ENCODE data around the gene ZNF407.
A peak's percentile ranks its signal among the peaks of the same experiment; 100 is the strongest.

ZNF407 gene

DNA sequence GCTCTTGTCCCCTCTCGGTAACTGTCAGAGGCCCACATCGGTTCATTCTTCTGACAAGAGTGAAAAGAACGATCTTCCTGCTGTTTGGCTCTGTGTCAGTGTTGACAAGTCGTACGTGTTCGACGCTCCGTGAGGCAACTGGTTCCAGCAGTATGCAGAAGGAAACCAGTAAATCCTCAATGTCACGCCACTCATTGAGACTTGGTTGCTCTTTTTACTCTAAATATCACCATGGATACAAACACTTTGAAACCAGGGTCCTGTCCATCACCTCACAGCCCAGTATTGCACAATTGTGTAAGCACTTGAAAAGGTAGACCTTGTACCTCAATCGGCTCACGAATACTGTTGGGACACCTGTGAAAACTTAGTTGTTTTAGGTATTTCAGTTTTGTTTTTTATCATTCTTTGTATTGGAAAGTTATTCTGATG lies 136.4 kb downstream of the ZNF407 start:
- DNase-seq: no peak

- DNase-seq: no peak
Observed at GRCh38 chr18:74739926-74740325, 142.3 kb downstream of the ZNF407 start.

DNA sequence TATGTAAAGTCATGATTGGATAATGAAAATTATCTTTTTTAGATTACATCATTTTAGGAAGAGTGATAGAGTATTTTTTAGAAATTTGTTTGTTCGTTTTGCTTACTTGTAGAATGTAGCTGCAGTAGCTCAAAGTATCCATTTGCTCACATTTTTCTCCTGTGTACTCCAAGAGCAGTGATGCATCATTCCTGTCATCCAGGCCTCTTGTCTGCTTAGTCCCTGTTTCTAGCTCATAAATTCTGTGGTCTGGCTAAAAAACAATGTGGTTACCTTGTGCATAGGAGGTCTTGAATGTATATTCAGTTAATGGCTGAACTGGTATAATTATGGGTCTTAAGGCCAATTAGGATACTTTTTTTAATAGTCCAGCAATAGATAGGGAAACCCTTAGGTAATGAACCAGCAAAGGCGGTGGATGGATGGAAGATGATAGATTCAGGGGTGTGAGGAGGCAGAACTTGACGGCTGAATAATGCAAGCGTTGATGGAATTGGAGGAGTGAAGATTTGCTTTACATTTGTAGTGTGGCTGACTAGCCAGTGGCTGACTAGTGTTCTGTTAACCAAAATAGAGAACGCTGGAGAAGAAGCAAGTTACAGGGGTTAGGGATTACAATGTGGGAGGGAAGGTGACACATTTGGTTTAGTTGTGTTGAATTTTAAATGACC lies 145.0 kb downstream of the ZNF407 start:
- DNase-seq: no peak

DNA sequence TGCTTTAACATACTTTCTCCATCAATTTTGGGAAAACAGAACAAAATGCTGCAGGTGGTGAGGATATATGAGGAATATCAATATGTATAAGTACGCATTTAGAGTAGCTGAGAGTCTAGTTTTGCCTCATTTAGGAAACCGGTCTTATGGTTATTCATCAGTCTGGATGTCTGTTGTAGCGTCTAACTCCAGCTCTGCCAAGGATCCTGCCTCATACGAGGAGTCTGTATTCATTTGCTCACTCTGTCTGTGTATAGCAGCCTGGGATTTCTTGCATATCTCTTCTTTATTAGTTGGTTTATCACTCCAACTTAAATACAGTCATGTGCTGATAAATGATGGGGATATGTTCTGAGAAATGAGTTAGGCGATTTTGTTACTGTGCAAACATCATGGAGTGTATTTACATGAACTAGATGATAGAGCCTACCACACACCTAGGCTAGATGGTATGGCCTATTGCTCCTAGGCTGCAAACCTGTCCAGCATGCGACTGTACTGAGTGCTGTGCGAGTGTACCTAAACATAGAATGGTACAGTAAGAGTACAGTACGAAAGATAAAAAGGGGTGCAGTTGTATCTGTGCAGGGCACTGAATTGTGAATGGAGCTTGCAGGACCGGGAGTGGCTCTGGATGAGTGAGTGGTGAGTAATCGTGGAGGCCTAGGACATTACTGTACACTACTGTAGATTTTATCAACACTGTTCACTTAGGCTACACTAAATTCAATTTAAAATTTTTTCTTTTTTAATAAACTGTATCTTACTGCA lies 148.1 kb downstream of the ZNF407 start:
- no peak for DNase-seq

- DNase-seq: no peak
Observed at GRCh38 chr18:74748809-74749208, 151.1 kb downstream of the ZNF407 start.

GRCh38 chr18:74758995-74759394 lies 161.3 kb downstream of the ZNF407 start:
- no peak for DNase-seq

DNA sequence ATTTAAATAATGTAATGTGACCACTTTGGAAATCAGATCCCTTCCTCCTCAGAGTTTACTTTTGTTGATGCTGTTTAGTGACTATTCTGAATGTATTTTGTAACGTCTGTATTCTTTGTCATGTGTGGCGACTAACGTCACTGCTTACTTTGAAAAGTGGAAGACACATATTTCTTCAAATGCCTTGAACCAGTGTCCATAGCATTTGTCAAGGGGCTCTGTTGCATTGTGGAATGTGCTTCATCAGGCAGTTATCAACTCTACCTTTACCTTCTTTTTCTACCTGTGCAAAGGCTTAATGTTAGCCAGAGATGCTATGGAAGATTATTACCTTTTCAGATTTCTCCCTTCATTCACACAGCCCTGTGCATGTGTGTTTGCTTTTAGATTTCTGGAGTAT lies 162.4 kb downstream of the ZNF407 start:
- DNase-seq: peak; percentile 7

DNA sequence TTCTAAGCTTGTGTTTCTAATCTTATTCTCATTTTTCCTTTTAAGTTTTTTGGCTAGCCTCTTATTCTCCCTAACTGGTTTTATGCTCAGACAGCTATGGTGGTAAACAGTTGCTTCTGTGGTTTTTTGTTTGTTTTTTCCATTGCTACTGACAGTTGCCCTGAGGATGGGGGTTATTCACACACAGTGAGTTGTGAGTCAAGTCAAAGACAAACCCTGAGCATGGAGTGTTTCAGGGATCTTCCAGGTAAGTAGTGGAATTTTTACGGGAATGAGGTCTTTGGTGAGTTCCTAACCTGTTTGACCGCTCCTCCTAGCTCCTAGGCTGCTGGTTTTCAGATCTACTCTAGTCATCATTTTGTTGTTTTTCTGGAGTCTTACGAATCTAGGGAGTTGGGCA lies 162.8 kb downstream of the ZNF407 start:
- no peak for DNase-seq

- DNase-seq: no peak
Observed at GRCh38 chr18:74766251-74766650, 168.6 kb downstream of the ZNF407 start.

DNA sequence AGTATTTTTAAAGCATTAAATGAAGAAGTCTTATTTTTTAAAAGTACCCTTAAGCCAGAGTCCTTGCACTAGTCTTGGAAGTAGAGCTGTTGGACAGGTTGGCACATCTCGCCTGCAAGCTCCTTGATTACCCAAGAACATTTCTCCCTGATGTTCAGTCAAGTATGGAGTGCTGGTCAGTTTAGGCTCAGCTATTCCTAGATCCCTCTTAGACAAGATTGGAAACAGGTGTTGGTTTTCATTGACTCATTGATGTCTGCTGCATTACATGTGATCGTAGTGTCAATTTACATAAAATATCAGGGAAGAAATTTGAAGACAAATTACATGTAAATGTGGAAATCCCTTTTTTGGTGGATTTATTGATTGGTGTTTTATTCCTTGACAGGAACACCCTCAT lies 170.4 kb downstream of the ZNF407 start:
- DNase-seq: no peak

GRCh38 chr18:74773171-74773624 lies 175.5 kb downstream of the ZNF407 start:
- no peak for DNase-seq

DNA sequence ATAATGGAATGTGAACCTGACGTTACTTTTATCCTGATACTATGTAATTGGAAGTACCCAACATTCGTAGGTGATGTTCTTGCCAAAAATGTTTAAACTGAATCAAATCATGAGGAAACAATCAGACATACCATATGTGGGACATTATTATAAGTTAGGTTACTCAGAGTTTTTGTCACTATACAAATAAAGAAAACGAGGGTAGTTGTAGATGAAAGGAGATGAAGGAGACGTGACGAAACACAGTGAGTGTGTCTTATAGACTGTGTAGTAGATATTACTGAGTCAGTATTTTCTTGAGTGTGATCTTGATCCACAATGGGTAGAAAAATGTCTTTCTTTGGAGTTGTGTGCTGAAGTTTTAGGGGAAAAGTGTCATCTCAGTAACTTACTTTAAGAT lies 176.8 kb downstream of the ZNF407 start:
- no peak for DNase-seq

- DNase-seq: no peak
Observed at GRCh38 chr18:74775239-74775638, 177.6 kb downstream of the ZNF407 start.

DNA sequence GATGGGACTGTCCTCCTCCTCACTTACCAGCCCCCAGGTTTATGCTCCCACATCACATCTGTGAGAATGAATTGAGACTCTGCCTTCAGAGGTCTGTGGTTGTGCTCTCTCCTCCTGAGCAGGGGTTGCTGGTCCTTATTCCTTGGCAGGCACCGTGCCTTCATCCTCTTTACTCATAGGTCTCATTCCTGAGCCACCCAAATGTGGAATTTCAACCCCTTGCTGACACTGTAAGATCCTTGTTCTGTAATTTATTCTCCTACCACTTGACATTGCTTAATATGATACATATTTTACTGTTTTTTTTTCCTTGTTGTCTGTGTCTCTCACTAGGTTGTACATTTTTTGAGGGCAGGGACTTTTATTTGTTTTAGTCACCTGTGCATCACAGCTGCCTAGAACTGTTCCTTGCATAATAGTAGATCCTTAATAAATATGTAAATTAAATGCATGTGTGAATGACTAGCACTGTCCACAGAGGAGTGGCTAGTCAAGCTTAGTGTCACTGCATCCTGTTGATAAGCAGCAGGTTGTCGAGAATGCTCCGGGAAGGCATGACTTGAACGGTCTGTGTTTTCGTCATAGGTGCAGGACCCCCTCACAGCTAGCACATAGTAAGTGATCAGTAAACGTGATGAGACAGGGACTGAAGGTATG lies 180.6 kb downstream of the ZNF407 start:
- no peak for DNase-seq

DNA sequence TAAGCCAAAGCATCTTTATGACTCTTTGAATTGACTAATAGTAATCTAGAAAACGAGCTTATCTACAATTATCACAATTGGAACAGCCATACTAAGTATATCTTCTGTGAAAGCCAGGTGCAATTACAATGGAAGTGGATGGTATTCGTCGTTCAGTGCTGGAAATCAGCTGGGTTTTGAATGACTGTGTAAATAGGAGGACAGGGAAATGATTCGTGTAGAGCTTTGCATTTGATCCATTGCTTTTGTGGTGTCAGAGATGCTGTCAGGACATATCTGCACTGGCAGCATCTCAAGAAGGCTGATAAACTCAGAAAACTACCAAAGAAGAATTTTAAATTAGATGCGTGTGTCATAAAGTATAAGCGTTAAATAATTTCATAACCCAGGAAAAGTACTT lies 187.1 kb downstream of the ZNF407 start:
- DNase-seq: no peak

DNA sequence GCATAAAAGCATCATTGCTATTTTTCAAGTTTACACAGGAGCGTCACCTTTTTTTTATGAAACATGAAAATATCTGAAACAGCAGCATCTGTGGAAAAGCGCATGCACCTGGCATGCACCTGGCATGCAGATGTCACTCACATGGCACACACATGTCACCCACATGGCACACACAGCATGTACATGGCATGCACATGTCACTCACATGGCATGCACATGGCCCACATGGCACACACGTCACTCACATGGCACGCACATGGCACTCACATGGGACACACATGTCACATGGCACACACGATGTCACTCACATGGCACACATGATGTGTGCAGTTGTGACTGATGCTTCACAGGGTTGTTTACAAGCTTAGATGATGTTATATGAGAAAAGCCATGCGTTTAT lies 188.0 kb downstream of the ZNF407 start:
- no peak for DNase-seq

DNA sequence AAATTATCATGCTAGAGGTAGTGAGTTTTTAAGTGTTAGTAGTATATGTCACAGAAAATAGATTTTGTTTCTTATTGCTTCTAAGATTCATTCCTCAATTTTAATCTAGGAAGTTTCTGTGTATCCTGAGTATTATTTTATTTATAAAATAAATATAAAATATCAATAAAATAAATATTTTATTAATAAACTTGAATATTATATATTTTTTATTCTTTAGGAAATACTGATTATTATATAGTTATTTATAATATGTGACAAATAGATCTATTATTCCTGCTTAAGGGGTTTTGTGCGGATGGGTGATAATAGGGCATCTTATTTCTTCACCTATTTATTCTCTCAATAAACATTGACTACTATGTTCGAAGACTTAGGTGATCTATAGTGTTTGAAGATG lies 191.0 kb downstream of the ZNF407 start:
- no peak for DNase-seq

DNA sequence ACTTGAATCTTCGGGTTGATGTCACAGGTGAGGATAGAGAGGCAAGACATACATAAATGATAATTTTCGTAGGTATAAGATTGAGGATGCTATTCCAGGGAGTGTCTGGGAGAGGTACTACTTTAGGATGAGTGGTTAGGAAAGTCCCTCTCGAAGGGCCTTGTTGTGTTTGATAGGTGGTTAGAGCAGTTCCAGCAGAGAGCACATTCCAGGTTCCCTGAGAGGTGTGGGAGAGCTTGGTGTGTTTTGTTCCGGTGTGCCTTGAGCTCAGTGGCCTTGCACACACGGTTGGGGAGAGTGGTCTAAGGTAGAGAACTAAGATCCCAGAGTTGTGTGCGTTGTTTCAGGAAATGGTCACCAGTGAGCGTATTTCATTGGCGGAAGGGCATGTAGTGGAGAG lies 191.4 kb downstream of the ZNF407 start:
- no peak for DNase-seq

GRCh38 chr18:74790451-74790850 lies 192.8 kb downstream of the ZNF407 start:
- DNase-seq: no peak

DNA sequence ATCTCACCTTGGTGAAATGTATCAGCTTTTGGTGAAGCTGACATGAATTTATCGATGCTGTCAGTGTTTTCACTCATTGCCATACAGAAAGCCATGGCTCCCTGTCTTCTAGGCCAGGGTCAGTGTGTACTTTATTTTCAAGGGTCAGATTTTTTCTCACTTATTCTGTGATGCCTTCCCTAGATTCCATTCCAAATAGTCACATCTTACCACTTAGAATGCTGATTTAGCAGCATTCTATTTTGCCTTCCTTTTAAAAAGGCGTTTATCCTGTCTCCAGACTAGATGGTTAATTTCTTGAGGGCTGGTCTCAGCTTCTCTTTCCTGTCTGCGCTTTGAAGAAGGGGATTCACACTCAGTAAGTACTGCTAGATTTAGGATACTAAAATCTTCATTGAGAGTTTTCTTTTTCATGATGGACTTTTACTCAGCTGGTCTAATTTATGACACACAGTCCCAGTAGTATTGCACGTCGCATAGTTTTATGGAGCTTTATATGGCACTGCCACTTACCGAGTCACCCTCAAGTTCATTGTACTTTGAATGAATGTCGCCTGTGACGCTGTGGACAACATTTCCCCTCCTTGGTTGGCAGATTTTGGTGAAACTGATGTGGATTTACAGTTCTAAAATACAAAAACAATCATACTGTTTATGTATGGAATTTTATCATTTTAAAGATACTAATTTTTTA lies 194.0 kb downstream of the ZNF407 start:
- no peak for DNase-seq

DNA sequence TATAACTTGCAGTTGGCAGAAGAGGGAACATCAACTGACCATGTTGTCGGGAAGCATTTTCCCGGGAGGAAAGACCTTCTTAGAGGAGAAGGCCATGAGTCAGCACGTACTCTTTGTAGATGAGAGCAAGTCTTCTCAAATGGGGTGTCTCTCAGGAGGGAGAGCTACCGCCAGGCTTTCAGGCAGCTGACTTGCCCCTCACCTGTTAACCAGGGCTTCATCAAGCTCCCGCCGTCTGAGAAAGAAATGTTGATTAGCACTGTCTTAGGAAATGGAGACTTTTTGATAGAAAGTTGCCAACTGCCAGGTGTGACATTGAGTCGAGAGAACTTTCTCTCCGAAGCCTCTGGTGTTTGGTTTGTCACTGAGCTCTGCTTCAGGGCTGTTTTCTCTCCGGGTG lies 196.1 kb downstream of the ZNF407 start:
- DNase-seq: no peak

DNA sequence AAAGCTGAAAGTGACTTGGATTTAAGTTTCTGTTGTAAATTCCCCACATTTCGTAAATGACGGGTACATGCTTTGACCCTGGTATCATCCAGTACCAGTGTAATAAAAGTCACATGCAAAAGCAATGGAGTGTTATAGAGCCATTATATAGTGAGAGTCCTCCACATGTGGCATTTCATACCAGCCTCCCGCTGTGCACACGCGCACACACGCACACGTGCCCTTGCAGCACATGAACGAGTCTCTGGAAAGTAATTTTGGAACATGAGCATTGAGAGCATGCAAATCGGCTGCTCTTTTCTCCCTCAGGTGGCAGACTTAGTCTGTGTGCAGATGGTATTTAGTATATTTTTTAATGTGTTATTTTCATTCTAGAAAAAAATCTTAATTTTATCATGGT lies 198.1 kb downstream of the ZNF407 start:
- DNase-seq: no peak

DNA sequence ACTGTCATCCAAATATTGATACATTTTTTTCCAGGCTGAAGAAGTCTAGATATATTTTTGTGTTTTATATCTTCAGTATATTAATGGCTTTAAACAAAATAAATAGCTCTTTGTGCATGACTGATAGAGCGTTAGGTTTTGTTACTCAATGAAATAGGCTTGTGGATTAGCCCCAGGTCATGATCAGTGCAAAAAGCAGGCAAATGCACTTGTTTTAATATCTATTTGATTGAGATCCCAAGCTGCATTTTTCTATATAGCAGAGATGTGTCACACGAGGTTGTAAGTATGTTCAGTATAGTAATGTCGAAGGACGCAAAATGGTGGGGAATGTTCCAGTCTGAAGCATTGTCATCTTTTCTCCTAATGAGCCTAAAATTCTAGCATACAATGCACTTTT lies 198.5 kb downstream of the ZNF407 start:
- DNase-seq: no peak

Data from NCI-H1694 treated with DMSO at 0.1 percent for 48 hours (cell line).